SK-N-SH treated with all-trans-retinoic acid at 6 μM for 48 hours (cell line): ENCODE measurements around the gene ZNF853.

ENCODE experiments used
- ARNTL ChIP-seq: fragments of 450-650 bp; formaldehyde crosslinking; IDR thresholded peaks from 2 replicates; pipeline ENCODE4 v1.5.0; 2020; ENCODE audit warnings: low read depth, mild to moderate bottlenecking, moderate library complexity, borderline replicate concordance
- CREB5 ChIP-seq: fragments of 250-450 bp; sonication (Bioruptor Pico); IDR thresholded peaks from 2 replicates; pipeline ENCODE4 v1.5.1; 2020; ENCODE audit warnings: low read depth, mild to moderate bottlenecking, moderate library complexity
- ESRRG ChIP-seq: fragments of 250-450 bp; sonication (Bioruptor Pico); IDR thresholded peaks from 2 replicates; pipeline ENCODE4 v1.6.1; 2021; ENCODE audit warnings: mild to moderate bottlenecking
- PATZ1 ChIP-seq: fragments of 250-450 bp; sonication (Bioruptor Pico); IDR thresholded peaks from 2 replicates; pipeline ENCODE4 v1.8.0; 2020; ENCODE audit warnings: mild to moderate bottlenecking, moderate library complexity, borderline replicate concordance
- TCF4 ChIP-seq: fragments of 250-450 bp; sonication (Bioruptor Pico); IDR thresholded peaks from 2 replicates; pipeline ENCODE4 v1.8.0; 2021; ENCODE audit warnings: mild to moderate bottlenecking, moderate library complexity, borderline replicate concordance
- TOX ChIP-seq: fragments of 250-450 bp; sonication (Bioruptor Pico); IDR thresholded peaks from 2 replicates; pipeline ENCODE4 v1.8.0; 2021; ENCODE audit warnings: mild to moderate bottlenecking, moderate library complexity, borderline replicate concordance
- TSHZ2 ChIP-seq: fragments of 250-450 bp; sonication (Bioruptor Pico); IDR thresholded peaks from 2 replicates; pipeline ENCODE4 v1.5.0; 2020; ENCODE audit warnings: mild to moderate bottlenecking, moderate library complexity

GRCh38 chr7:6567886-6568285 lies 47.5 kb upstream of the ZNF853 start:
- no peak for TF ChIP-seq ARNTL (CRISPR knock-in tag)
- TF ChIP-seq ESRRG (CRISPR knock-in tag) = no peak
- no peak for TF ChIP-seq PATZ1 (CRISPR knock-in tag)
- TF ChIP-seq CREB5 (CRISPR knock-in tag) = no peak
- TF ChIP-seq TSHZ2 (CRISPR knock-in tag) = no peak
- no peak for TF ChIP-seq TCF4 (CRISPR knock-in tag)
- TF ChIP-seq TOX (CRISPR knock-in tag) = no peak
